D341Med (cell line): Measurements from ENCODE around the gene SYNRG.

Experiments used
- DNase-seq: peaks from one replicate; pipeline ENCODE4 v3.0.0; 2012; ENCODE audit warnings: low spot score

Gene SYNRG

DNA sequence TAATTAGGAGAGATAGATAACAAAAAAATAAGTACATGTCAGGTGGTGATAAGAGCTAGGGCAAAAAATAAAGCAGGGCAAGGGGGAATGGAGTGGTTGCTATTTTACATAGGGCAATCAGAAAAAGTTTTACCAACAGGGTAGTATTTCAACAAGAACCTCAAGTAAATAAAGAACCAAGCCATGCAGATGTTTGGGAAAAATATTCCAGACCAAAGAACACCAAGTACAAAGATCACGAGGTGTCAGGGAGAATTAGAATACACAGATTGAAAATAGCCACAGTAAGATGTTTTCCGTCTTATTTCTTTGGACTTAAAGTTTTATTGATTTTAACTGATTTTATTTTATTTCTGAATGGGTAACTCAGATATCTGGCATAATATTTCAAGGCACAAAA, 11.1 kb downstream of the SYNRG start:
- no peak for DNase-seq

DNA sequence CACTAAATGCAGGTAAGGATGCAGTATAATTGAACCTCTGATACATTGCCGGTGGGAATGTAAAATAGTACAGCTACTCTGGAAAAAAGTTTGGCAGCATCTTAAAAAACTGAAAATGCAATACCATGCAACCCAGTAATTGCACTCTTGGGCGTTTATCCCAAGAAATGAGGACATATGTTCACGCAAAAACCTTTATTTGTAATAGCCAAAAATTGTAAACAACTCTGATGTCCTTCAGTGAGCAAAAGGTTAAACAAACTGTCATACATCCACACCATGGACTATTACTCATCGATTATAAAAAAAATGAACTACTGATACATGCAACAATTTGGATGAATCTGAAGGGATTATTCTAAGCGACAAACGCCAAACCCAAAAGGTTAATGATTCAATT, 16.9 kb downstream of the SYNRG start:
- no peak for DNase-seq

DNA sequence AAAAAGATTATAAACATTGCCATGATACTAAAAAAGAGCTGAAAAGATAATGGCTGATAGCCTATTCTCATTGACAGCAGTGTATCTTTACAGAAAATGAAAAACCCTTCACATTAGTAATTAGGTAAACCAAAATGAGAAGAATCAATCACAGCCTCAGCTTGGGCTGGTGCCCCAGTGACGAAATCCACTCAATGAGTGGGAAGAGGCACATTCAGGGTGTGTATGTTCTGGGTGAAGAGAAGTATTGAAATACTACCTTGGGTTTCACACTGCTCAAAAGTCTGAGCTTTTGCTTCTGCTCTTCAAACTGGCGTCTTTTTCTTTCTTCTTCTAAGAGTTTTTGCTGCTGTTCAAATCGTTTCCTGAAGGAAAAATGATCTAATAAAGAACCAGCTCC, 24.2 kb downstream of the SYNRG start:
- no peak for DNase-seq

GRCh38 chr17:37576281-37576680, 32.9 kb downstream of the SYNRG start:
- no peak for DNase-seq

DNA sequence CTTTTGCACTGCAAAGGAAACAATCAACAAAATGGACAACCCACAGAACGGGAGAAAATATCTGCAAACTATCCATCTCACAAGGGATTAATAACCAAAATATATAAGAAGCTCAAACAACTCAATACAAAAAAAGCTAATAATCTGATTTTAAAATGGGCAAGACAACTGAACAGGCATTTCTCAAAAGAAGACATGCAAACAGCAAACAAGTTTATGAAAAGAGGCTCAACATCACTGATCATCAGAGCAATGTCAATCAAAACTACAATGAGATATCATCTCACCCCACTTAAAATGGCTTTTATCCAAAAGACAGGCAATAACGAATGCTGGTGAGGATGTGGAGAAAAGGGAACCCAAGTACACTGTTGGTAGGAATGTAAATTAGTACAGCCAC, 34.8 kb downstream of the SYNRG start:
- no peak for DNase-seq

GRCh38 chr17:37571674-37572073, 37.5 kb downstream of the SYNRG start:
- DNase-seq = no peak

DNA sequence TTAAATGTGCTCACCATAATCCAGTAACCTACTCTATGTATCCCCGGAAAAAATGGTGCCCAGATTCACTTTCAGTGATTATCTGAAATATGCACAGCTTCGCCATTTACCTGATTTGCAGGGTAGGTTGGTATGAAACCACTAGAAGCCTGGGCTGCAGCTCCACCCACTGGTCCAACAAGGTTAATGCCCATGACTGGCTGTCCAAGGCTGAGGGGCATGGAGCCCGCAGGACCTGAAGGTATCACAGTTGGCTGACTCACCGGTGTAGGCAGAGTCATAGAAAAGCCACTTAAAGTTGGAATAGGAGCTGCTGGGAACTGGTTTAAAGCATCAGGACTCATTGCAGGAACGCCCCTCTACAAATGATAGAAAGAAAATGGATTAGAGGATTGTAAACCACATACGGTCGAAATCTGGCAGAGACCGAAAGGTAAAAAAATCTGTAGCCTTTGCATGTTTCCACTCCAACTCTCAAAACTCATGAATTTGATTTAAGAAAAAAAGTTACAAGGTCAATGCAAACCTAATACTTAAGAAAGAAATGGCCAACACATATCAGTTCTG, 38.6 kb downstream of the SYNRG start:
- peak; percentile 88 for DNase-seq

GRCh38 chr17:37568350-37569053, 40.7 kb downstream of the SYNRG start:
- DNase-seq = no peak

DNA sequence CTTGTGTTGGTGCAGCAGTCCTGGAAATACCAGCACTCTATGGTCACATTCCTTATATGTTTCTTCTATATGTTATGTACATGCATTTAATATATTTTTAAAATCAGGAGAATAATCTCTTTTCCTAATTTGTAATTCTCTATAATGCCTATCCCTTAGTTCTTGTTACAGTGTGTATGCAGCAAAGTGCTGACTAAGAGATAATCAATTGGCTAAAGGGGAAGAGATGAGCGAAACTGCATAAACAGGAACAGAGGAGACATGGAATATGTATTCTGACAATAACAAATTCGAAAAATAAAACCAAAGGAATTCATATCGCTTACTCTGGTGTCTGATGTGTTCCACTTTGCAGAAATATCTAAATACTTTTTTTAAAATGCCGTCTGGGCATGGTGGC, 41.7 kb downstream of the SYNRG start:
- no peak for DNase-seq

- no peak for DNase-seq
Observed at GRCh38 chr17:37567137-37567536, 42.1 kb downstream of the SYNRG start.

GRCh38 chr17:37564252-37564651, 45.0 kb downstream of the SYNRG start:
- no peak for DNase-seq

DNA sequence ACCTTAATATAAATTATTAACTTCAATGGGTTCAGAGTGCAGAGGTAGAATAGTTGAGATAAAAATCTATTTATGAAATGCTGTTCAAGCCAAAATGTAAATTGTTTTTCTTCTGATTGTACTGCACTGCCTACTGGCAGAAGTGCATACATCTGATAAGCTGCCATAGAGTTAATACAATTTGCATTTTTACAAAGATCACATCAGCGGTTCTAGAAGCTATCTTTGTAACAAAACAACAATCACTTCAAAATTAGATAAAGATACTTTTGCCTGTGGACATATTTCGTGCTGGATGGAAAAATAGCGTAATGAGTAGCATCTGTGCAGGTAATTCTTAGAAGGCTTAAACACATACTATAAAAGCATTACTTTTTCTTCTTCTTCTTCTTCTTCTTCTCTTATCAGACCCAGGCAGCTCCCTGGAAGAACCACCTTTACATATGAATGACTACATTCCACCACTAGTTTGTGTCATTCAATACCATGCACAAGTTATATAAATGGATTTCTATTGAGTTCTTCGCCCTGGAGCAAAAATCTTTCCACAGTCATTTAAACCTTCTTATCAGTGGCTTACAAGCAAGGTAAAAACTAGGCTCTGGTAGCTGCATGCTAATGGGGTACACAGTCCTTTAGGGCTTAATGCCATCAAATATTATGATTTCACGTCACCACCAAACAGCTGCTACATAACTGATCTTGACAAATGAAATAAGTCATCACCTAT, 47.0 kb downstream of the SYNRG start:
- DNase-seq = no peak

DNA sequence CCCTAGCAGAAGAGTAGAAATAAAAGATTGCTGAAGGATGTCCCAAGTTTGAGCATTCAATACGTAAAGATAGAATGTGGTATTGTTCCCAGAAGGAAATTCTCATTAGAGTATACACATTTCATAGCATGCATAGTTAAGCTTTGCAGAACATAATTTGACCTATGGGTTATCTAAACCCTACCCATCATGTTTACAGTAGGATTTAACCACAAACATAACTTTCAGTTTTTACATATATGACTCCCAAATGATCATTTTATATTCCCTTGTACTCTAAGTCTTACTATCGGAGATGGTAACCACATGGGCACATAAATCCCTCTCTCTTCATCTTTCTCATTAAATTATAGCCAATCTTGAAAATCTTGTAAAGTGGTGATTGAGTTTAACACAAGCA, 50.9 kb downstream of the SYNRG start:
- DNase-seq = no peak

GRCh38 chr17:37557482-37557881, 51.7 kb downstream of the SYNRG start:
- no peak for DNase-seq

DNA sequence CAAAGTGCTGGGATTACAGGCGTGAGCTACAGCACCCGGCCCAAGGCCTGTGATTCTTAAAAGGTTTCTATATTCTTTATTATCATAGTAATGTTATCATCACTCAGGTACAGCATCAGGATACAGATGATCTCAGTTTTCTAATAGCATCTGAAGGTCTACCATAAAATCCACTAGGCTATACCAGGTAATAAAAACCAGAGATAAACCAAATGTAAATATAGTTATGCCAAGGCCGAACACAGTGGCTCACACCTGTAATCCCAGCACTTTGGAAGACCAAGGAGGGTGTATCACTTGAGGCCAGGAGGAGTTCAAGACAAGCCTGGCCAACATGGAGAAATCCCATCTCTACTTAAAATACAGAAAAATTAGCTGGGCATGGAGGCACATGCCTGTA, 53.8 kb downstream of the SYNRG start:
- DNase-seq = no peak

GRCh38 chr17:37553401-37553966, 55.7 kb downstream of the SYNRG start:
- DNase-seq = no peak

- no peak for DNase-seq
Observed at GRCh38 chr17:37551788-37552187, 57.4 kb downstream of the SYNRG start.

DNA sequence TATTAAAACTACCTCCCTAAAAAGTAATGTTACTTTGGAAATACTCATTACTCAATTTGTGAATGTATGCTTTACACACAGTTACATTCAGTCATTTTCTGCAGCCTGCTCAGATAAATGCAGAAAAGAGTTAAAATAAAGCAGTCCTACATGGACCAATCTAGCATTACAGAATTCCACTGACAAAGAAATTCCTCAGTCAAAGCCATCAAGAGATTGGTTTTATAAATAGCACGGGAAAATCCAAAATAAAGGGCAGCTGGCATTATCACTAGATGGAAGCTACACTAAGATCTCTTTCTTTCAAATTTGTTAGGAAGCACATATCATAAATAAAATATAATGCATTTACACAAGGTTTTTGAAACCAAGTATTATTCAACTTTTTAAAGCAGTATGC, 61.2 kb downstream of the SYNRG start:
- DNase-seq = no peak

DNA sequence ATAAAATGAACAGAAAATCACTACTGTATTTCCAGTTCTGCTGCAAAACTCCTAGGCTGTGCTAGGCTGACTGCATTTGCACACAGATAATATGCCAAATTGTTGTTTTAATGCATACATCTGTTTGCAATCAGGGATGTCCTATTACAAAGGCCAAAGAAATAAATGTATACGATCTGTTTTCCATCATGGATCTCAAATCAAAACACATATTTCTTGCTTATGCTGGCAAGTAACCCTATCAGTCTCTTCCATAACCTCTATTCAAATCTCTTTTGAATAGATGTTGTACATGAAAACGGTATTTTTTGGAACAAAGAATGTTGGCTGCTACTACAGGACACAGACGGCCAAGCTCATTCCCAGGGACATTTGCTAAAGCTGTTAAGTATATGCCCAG, 62.9 kb downstream of the SYNRG start:
- no peak for DNase-seq

GRCh38 chr17:37545486-37545885, 63.7 kb downstream of the SYNRG start:
- DNase-seq = no peak

- no peak for DNase-seq
Observed at GRCh38 chr17:37543637-37544052, 65.6 kb downstream of the SYNRG start.

- DNase-seq = no peak
Observed at GRCh38 chr17:37541880-37542660, 67.1 kb downstream of the SYNRG start.
